ENCODE results near the gene HSD17B11.

DNA sequence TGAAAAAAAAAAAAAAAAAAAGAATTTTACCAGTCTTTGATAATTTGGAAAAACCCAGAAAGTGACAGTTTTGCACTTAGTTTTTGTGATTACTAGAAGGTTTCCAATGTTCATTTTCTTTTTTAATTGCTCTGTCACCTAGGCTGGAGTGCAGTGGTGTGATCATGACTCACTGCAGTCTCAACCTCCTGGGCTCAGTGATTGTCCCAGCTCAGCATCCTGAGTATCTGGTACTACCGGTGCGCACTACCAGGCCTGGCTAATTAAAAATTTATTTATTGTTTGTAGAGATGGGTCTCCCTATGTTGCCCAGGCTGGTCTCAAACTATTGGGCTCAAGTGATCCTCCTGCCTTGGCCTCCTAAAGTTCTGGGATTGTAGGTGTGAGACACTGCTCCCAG, 34.7 kb upstream of the HSD17B11 start:
- TF ChIP-seq, protein P1, sequence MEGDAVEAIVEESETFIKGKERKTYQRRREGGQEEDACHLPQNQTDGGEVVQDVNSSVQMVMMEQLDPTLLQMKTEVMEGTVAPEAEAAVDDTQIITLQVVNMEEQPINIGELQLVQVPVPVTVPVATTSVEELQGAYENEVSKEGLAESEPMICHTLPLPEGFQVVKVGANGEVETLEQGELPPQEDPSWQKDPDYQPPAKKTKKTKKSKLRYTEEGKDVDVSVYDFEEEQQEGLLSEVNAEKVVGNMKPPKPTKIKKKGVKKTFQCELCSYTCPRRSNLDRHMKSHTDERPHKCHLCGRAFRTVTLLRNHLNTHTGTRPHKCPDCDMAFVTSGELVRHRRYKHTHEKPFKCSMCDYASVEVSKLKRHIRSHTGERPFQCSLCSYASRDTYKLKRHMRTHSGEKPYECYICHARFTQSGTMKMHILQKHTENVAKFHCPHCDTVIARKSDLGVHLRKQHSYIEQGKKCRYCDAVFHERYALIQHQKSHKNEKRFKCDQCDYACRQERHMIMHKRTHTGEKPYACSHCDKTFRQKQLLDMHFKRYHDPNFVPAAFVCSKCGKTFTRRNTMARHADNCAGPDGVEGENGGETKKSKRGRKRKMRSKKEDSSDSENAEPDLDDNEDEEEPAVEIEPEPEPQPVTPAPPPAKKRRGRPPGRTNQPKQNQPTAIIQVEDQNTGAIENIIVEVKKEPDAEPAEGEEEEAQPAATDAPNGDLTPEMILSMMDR (optimal IDR thresholded peaks at IDR 0.05 in 1 of 3, IDR thresholded peaks at IDR 0.05 in 1 of 3, conservative IDR thresholded peaks at IDR 0.05 in 1 of 3; ENCODE audit: extremely low read depth in 1 of 3, insufficient read depth in 2 of 3, low read length in 3 of 3) = no peak
- TF ChIP-seq EZH2 (IDR thresholded peaks at IDR 0.05; ENCODE audit: low read length) = no peak
